Body of pancreas (tissue), 4 donors: ENCODE data around the gene IL19.

Experiments used
- CTCF ChIP-seq, 7 experiments: fragments of 450-650 bp in 4 of 7; fragments of 200-600 bp in 3 of 7; sonication (generic) in 3 of 7; IDR thresholded peaks; one replicate each; pipeline ENCODE4 v1.5.1; 2016 to 2019; ENCODE audit warnings: antibody characterized with exemption in 7 of 7
- POLR2A ChIP-seq, 3 donors: fragments of 450-650 bp; IDR thresholded peaks; one replicate each; pipeline ENCODE4 v1.6.1; 2016; ENCODE audit warnings: antibody characterized with exemption in 3 of 3, mild to moderate bottlenecking in 2 of 3

GRCh38 chr1:206883160-206883559, 112.6 kb downstream of the IL19 start:
- TF ChIP-seq CTCF (IDR thresholded peaks at IDR 0.05) (no peak), POLR2A (IDR thresholded peaks at IDR 0.05) (no peak)
